RKO (cell line): ENCODE data around the gene GALNT7.
"Not testable (repeated sequence)": the region's sequence is repeated elsewhere in the genome, so short reads cannot be mapped to it uniquely, and the experiment has no call there.

ENCODE experiments used
- DNase-seq: peaks from one replicate; pipeline ENCODE4 v3.0.0-alpha.2; 2016; ENCODE audit warnings: low spot score

Gene GALNT7

GRCh38 chr4:173199553-173199952 is 30.9 kb downstream of the GALNT7 start:
- no peak for DNase-seq

- no peak for DNase-seq
These were observed 31.7 kb downstream of the GALNT7 start for GRCh38 chr4:173200103-173200884.

DNA sequence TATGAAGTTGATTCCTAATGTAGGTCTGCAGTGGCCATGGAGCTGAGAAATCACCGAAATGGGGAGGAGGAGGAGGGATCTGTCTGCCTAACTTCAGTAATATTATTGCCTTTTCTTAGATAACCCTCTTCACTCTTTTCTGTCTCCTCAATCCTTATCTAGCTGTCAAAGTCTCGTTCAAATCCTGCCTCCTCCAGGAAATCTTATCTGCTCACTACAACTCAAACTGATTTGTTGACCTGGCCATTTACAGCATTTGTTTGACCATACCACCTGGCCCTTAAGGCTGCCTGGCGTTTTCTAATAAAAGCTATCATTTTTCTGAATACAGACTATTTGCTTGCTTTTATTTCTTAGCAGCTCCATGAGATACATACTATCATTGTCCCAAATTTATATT is 33.8 kb downstream of the GALNT7 start:
- DNase-seq: no peak

DNA sequence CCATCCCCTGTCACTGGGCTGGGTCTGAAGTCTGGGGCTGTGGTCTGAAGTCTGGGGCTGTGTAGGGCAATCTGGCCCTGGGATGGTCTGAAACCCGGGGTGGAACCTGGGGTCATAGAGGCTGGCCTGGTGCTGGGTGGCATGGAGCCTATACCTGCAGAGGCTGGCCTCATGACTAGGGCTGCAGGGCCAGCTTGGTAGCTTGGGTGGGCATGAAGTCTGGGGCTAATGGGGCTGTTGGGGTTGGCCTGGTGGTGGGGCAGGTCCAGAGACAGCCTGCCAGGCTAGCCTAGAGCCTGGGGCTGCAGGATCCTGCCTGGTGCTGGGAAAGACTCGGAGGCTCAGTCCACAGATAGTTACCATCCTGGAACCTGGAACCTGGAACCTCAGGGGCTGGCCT is 37.0 kb downstream of the GALNT7 start:
- DNase-seq: no peak

GRCh38 chr4:173208420-173208819 is 39.8 kb downstream of the GALNT7 start:
- DNase-seq: no peak

GRCh38 chr4:173211222-173211621 is 42.6 kb downstream of the GALNT7 start:
- DNase-seq: no peak

DNA sequence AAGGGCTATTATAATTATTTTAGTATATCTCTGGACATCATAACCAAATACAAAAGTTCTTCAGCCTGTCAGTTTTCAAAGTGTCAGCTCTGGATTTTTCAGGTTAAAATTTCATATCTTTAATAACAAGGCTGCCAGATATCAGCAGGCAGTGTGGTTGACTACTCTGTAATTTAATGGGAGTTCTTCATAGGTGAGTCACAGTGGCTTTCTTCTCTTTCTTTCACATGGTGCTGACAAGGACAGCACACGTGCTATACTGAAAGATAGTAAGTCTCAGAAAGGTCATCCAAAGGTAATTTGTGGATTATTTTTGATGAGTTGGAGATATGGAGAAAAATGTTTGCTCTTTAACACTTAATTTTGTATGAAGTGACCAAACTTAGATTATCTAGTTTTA is 43.2 kb downstream of the GALNT7 start:
- peak; percentile 78 for DNase-seq

DNA sequence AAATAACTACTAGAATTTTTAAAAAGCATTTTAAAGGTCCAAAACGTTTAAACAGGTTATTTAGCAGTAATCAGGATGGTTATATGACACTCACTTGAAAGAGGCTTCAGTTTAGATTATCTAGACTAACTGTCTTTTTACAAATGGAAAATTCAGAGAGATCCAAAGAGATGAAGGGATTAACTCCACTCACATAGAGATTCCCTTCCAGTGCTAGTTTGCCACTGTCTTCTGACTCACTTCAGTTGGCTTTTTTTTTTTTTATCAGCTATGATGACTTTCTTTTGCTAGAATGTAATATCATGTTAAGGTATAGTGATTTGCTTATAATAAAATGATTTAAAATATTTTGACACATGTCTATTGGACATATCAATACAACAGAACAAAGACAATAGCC is 43.8 kb downstream of the GALNT7 start:
- DNase-seq: no peak

GRCh38 chr4:173213296-173213695 is 44.7 kb downstream of the GALNT7 start:
- no peak for DNase-seq

GRCh38 chr4:173214231-173214630 is 45.6 kb downstream of the GALNT7 start:
- no peak for DNase-seq

GRCh38 chr4:173214661-173215060 is 46.0 kb downstream of the GALNT7 start:
- no peak for DNase-seq

DNA sequence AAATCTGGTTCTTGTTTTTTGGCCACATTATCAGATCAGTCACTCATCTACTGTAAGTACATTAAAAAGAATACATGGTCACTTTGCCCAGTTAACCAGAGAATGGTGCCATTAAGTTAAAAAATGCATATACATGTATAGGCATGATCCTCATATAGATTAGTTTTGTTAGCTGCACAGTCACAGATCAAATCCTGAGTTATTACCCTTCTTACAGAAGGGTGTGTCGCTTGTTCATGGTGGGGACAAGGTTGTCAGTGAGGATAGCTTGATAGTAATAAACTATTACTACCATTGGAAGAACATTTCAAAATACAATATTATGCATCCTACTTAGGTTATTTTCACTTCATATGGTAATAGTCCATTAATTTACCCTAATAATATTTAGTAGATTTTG is 48.5 kb downstream of the GALNT7 start:
- DNase-seq: no peak

- no peak for DNase-seq
These were observed 49.1 kb downstream of the GALNT7 start for GRCh38 chr4:173217727-173218126.

DNA sequence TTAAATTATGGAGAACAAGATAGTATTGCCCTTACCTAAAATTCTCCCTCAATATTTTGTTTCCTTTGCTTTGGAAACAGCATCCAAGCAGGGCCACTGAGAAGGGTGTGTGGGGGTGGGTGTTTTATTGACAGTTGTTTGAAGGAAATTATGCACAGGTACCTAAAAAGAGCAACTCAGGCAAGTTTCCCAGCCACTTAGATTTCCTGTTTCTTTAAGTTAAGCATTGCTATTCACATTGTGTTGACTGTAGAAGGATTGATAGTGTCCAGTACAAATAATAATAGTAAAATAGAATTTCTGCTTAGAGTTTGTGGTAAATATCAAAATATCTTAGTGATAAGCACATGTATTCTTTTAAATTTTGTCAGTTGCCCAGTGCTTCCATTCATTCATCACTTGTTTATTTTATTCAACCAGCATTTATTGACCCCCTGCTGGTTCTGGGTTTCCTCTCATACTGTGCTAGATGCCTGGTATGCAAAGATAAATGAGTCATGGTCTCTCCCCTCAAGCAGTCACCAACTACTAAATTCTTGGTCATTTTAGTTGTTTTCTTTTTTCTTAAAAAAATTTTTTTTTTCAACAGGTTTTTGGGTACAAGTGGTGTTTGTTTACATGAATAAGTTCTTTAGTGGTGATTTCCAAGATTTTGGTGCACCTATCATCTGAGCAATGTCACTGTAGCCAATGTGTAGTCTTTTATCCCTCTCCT is 50.0 kb downstream of the GALNT7 start:
- DNase-seq: peak; percentile 29

- DNase-seq: not testable (repeated sequence)
These were observed 50.5 kb downstream of the GALNT7 start for GRCh38 chr4:173219126-173219437.

- DNase-seq: no peak
These were observed 55.1 kb downstream of the GALNT7 start for GRCh38 chr4:173223743-173224142.

DNA sequence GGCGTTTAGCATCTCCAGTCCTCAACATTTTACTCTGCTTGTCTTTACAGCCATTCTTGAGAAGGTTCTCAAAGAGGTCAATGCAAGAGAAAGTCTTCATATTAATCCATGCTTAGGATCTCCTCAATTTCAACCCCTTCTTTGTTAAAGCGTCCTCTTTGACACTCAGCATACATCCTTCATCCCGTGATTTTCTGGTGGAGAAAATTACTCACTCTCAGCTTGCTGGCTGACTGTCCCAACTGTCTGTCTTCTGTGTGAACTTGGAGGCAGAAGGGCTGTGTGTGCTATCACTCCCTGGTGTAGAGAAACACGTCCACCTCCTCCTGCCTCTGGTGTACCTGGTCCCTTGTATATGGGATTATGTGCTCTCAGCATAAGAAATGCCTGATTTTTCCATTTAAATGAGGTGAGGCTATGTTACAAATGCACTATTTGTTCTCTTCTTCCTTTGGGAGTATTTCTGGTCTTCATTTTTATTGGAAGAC is 57.8 kb downstream of the GALNT7 start:
- DNase-seq: no peak

- DNase-seq: no peak
These were observed 59.1 kb downstream of the GALNT7 start for GRCh38 chr4:173227756-173228155.

DNA sequence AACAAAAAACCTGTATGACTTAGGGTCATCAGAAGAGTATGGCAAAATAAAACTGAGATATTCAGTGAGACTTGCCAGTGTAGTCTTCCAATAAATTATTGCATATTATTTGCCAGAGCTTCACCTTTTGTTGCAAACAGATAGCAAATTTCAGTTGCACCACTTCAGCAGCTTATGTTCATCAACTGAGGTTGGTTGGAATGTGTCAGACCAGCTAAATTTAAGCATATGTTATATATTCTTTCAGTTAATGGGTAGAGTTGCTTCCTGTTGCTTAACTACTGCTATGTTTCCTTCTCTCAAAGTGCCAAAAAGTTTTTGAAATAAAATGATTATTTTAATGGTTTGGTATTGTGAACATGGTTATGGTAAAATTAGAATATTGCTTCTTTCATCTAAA is 61.5 kb downstream of the GALNT7 start:
- DNase-seq: no peak

GRCh38 chr4:173231916-173232315 is 63.3 kb downstream of the GALNT7 start:
- peak; percentile 51 for DNase-seq

- no peak for DNase-seq
These were observed 65.2 kb downstream of the GALNT7 start for GRCh38 chr4:173233857-173234256.

- no peak for DNase-seq
These were observed 66.4 kb downstream of the GALNT7 start for GRCh38 chr4:173235050-173235449.

- no peak for DNase-seq
These were observed 67.7 kb downstream of the GALNT7 start for GRCh38 chr4:173236301-173236700.

- DNase-seq: no peak
These were observed 68.5 kb downstream of the GALNT7 start for GRCh38 chr4:173237152-173237551.
